Measurements from ENCODE around the gene PIGR. TPM values are rescaled to one million over a fixed set of nuclear protein-coding genes. Genes with fewer than 3 reads are reported as not detected.
A peak's percentile ranks its signal among the peaks of the same experiment; 100 is the strongest.

The PIGR gene, protein sequence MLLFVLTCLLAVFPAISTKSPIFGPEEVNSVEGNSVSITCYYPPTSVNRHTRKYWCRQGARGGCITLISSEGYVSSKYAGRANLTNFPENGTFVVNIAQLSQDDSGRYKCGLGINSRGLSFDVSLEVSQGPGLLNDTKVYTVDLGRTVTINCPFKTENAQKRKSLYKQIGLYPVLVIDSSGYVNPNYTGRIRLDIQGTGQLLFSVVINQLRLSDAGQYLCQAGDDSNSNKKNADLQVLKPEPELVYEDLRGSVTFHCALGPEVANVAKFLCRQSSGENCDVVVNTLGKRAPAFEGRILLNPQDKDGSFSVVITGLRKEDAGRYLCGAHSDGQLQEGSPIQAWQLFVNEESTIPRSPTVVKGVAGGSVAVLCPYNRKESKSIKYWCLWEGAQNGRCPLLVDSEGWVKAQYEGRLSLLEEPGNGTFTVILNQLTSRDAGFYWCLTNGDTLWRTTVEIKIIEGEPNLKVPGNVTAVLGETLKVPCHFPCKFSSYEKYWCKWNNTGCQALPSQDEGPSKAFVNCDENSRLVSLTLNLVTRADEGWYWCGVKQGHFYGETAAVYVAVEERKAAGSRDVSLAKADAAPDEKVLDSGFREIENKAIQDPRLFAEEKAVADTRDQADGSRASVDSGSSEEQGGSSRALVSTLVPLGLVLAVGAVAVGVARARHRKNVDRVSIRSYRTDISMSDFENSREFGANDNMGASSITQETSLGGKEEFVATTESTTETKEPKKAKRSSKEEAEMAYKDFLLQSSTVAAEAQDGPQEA
- total RNA-seq: 0.06 TPM in 1 of 2 replicates, not detected in the other

DNA sequence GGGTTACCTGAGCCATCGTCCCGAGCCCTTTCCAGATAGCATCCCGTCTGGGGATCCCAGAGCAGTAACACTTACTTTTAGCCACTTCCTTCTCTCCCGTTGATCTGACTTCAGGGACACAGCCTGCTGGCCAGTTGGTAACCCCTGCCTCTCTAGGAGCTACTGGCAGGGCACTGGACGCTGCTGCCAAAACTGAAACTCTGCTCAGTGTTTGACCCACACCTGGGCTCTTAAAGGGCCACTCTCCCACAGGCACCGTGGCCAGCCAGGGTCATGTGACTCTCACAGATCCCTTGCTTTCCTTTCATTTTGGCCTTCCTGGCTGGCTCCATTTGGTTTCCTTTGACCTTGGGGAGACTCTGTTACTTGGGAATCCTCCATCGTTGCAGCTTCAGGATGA, at the start of gene PIGR:
PIGR (minus strand) TSS at position 206 of the 400 bp plus-strand sequence. CDS start 5,935 bp downstream, outside the sequence.
- TF ChIP-seq, protein P1, sequence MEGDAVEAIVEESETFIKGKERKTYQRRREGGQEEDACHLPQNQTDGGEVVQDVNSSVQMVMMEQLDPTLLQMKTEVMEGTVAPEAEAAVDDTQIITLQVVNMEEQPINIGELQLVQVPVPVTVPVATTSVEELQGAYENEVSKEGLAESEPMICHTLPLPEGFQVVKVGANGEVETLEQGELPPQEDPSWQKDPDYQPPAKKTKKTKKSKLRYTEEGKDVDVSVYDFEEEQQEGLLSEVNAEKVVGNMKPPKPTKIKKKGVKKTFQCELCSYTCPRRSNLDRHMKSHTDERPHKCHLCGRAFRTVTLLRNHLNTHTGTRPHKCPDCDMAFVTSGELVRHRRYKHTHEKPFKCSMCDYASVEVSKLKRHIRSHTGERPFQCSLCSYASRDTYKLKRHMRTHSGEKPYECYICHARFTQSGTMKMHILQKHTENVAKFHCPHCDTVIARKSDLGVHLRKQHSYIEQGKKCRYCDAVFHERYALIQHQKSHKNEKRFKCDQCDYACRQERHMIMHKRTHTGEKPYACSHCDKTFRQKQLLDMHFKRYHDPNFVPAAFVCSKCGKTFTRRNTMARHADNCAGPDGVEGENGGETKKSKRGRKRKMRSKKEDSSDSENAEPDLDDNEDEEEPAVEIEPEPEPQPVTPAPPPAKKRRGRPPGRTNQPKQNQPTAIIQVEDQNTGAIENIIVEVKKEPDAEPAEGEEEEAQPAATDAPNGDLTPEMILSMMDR (conservative IDR thresholded peaks at IDR 0.05; ENCODE audit: low read depth, low read length): no peak
- DNase-seq (ENCODE audit: low read depth): no peak
- peak within 1 kb of the TSS; percentile 10 for H3K4me3 ChIP-seq (ENCODE audit: low read depth, low read length)

DNA sequence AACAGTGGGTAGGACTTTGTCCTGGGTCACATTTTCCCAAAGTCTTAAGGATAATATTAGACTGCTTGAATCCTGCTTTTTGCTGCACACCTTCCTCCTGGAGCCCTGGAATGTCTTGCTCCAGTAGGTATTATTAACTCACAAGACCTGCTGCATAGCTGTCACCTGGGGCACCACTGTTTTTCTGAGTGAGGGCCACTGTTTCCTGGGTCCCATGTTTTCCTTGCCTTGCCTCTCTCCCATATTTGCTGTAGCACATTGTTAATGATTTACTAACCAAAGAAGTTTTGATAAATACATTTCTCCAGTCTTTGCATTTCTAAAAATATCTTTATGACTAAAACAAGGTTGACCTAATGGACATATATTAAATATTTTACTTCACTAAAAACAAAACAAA, 46.5 kb upstream of the PIGR start:
- H3K4me3 ChIP-seq (ENCODE audit: low read depth, low read length): no peak overlapping the region
- DNase-seq (ENCODE audit: low read depth): no peak
- TF ChIP-seq, protein P1 (conservative IDR thresholded peaks at IDR 0.05; ENCODE audit: low read depth, low read length): no peak

DNA sequence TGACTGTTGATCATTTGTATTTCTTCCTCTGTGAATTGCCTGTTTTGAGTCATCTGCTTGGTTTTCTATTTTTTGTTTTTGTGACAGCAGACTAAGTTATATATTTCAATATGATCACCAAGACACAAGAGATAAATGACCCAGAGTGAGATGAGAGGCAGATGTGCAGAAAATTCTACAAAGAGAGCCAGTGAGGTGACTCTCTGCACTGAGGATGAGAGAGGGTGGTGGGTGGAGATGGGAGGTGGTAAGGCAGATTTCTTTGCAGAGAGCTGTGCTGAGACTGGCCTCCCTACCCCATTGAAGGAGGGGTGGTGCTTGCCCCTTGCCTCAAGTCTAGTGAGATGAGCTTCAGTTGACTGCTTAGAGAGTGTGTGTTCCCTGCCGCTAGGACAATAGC, 41.6 kb upstream of the PIGR start:
- no peak overlapping the region for H3K4me3 ChIP-seq (ENCODE audit: low read depth, low read length)
- DNase-seq (ENCODE audit: low read depth): no peak
- TF ChIP-seq, protein P1 (conservative IDR thresholded peaks at IDR 0.05; ENCODE audit: low read depth, low read length): no peak

DNA sequence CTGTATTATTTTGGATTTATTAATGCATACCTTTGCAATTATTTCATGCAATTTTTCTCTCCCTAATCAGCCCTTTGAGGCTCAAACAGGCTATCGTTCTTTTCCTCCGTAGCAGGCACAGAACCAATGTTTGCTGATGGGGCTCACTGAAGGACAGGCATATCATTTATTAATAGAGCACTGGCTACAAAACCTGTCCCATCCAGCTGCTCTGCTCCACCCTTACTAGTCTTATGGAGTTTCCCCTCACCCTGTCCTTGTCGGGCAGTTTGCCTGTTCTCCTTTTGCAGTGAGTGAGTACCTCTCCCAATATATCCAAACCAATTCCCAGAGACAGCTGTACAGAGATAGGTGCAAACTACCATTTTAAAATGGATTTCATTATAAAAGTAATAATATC, 40.6 kb upstream of the PIGR start:
- DNase-seq (ENCODE audit: low read depth): no peak
- TF ChIP-seq, protein P1 (conservative IDR thresholded peaks at IDR 0.05; ENCODE audit: low read depth, low read length): no peak
- H3K4me3 ChIP-seq (ENCODE audit: low read depth, low read length): no peak overlapping the region

DNA sequence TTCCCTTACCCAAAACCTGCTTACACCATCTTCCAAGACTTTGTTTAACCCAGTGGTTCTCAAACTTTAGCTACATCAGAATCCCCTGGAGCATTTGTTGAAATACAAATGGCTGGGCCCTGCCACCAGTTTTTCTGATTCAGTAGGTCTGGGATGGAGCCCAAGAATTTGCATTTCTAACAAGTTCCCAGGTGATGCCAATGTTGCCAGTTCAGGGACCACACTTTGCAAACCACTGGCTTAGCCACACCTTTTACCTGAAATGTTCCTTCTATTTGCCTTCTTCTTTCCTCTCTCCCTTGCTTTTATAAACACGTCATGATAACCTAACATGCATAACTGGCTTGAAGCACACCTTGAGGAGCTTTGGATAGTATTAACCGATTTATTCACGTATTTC, 40.1 kb upstream of the PIGR start:
- TF ChIP-seq, protein P1 (conservative IDR thresholded peaks at IDR 0.05; ENCODE audit: low read depth, low read length): no peak
- DNase-seq (ENCODE audit: low read depth): no peak
- H3K4me3 ChIP-seq (ENCODE audit: low read depth, low read length): no peak overlapping the region

DNA sequence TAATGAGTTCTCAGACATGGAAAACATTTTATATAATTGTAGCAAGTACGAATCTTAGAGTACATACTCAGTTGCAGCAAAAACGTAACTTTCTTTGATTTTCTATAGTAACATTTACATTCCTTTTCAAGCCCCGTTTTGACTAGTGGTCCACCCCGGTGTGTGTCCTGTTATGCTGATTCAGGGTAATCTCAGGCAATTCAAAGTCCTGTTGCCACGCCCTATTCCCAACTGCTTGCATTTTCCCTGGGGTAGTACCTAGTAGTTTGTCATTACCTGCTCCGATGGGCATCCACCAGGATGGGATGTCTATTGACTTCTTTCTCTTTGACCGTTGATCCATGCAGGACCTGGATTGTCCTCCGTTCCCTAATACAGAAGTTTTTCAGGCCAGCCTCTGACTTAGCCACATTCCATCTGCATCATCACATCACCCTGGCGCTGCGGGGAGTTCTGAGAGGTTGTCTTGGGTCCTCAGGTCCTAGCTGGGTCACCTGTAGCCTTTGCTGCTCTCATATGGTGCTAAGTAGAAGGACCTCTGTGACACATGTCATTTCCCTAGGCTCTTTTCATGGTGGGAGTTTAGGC, 39.0 kb upstream of the PIGR start:
- no peak for DNase-seq (ENCODE audit: low read depth)
- TF ChIP-seq, protein P1 (conservative IDR thresholded peaks at IDR 0.05; ENCODE audit: low read depth, low read length): no peak
- H3K4me3 ChIP-seq (ENCODE audit: low read depth, low read length): no peak overlapping the region
